ENCODE results near the gene ADAMTS19. TPM values are rescaled to one million over a fixed set of nuclear protein-coding genes. Genes with fewer than 3 reads are reported as not detected.

The ADAMTS19 gene
- total RNA-seq, 2 experiments from 2014 or later, result not detected

DNA sequence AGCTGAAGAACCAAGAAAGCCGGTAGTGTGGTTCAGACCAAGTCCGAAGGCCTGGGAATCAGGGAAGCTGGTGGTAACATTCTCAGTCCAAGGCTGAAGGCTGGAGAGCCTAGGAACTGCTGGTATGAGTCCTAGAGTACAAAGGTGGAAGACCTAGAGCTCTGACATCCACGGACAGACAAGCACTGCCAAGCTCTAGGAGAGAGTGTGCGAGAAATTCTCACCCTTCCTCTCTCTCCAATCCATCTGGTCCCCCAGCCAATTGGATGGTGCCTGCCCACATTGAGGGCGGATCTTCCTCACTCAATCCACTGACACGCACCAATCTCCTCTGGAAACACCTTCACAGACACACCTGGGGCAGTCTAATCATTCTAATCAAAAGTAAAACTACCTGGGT is 19.7 kb upstream of the ADAMTS19 start:
- Mint-ChIP-seq H3K9me3 (peaks cover 2% of the 10 kb centered on the region), H3K27me3 (no peaks in the 10 kb centered on the region), H3K4me3 (no peak overlapping the region), H3K4me1 (ENCODE audit: low read depth) (no peaks in the 10 kb centered on the region), H3K27ac (no peak overlapping the region), H3K36me3 (ENCODE audit: low read depth) (no peaks in the 10 kb centered on the region)
- DNase-seq (no peak), ATAC-seq (no peak)
- TF ChIP-seq, protein P1, sequence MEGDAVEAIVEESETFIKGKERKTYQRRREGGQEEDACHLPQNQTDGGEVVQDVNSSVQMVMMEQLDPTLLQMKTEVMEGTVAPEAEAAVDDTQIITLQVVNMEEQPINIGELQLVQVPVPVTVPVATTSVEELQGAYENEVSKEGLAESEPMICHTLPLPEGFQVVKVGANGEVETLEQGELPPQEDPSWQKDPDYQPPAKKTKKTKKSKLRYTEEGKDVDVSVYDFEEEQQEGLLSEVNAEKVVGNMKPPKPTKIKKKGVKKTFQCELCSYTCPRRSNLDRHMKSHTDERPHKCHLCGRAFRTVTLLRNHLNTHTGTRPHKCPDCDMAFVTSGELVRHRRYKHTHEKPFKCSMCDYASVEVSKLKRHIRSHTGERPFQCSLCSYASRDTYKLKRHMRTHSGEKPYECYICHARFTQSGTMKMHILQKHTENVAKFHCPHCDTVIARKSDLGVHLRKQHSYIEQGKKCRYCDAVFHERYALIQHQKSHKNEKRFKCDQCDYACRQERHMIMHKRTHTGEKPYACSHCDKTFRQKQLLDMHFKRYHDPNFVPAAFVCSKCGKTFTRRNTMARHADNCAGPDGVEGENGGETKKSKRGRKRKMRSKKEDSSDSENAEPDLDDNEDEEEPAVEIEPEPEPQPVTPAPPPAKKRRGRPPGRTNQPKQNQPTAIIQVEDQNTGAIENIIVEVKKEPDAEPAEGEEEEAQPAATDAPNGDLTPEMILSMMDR (IDR thresholded peaks at IDR 0.05), result no peak
- CTCF ChIA-PET, result no interaction called here
- POLR2A ChIA-PET, result interaction anchor here (0.8 kb wide), 1 partner anchor 82 kb away, joined by 3 read pairs; no protein-coding TSS in a partner anchor
- intact Hi-C loops (cut with micrococcal nuclease), result no loop called here

DNA sequence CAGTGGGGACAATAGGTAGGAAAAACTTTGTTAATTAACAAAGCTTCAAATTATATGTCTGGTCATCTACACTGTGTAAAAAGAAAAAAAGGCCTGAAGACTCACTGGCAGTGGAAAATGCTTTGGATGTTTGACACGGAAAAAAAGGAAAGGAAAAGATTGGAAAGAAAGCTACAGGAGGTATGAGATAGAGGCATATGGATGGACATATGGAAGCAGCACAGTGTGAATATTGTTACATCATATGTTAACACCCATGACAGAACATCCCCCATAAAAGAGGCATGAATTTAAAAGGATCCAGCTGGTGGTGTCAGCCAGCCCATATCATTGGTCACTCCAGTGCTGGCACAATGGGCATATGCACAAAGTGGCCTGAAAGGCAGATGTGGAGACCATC is 19.0 kb upstream of the ADAMTS19 start:
- H3K27ac Mint-ChIP-seq, result no peak overlapping the region
- no peaks in the 10 kb centered on the region for H3K4me1 Mint-ChIP-seq (ENCODE audit: low read depth)
- H3K27me3 Mint-ChIP-seq, result no peaks in the 10 kb centered on the region
- POLR2A ChIA-PET, result no interaction called here
- H3K4me3 Mint-ChIP-seq, result no peak overlapping the region
- H3K9me3 Mint-ChIP-seq, result peaks cover 2% of the 10 kb centered on the region
- CTCF ChIA-PET, result no interaction called here
- H3K36me3 Mint-ChIP-seq (ENCODE audit: low read depth), result no peaks in the 10 kb centered on the region
- intact Hi-C loops (cut with micrococcal nuclease), result no loop called here
- no peak for ATAC-seq
- DNase-seq, result no peak
- TF ChIP-seq, protein P1 (IDR thresholded peaks at IDR 0.05), result no peak

DNA sequence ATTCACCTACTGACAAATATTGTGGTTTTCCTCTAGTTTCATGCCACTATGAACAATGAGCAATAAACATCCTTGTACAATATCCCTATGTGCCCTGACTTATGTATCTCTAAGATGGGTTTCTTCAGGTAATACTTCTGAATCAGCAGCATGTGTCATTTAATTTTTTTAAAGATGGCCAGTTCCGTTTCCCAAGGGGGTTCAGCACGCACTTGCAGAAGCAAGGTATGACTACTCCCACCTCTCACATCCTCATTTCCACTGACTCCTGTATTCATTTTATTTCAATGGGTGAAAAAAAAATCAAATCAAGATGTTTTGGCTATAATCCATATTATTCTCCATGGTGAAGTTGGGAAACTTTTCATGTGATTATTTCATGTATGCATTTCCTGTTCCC is 14.7 kb upstream of the ADAMTS19 start:
- Mint-ChIP-seq H3K27ac (no peak overlapping the region), H3K27me3 (no peaks in the 10 kb centered on the region), H3K9me3 (no peaks in the 10 kb centered on the region), H3K4me1 (ENCODE audit: low read depth) (no peaks in the 10 kb centered on the region), H3K36me3 (ENCODE audit: low read depth) (no peaks in the 10 kb centered on the region), H3K4me3 (no peak overlapping the region)
- ATAC-seq (no peak), DNase-seq (no peak)
- intact Hi-C loops (cut with micrococcal nuclease), result no loop called here
- CTCF ChIA-PET, result no interaction called here
- POLR2A ChIA-PET, result no interaction called here
- TF ChIP-seq, protein P1 (IDR thresholded peaks at IDR 0.05), result no peak

DNA sequence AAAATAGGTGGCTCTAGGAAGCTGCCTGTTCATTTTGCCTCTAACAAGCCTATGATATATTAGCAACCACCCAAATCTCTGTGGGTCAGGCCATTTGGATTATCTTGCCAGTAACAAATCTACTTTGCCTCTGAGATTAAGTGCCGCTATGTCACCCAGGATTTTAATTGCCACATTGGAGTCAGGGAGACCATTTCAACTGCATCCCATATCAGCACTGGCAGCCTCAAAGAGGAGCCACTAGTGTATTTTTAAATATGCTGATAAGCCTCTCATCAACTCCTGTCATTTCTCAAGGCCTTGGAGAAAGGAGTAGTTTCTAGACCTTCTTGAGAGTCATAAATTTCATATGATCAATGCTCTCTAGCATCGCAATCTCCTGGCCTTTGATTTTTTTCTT is 12.1 kb upstream of the ADAMTS19 start:
- no peak for ATAC-seq
- Mint-ChIP-seq H3K4me1 (ENCODE audit: low read depth) (no peaks in the 10 kb centered on the region), H3K36me3 (ENCODE audit: low read depth) (no peaks in the 10 kb centered on the region), H3K27me3 (no peaks in the 10 kb centered on the region), H3K9me3 (no peaks in the 10 kb centered on the region), H3K4me3 (no peak overlapping the region), H3K27ac (no peak overlapping the region)
- DNase-seq, result no peak
- intact Hi-C loops (cut with micrococcal nuclease), result no loop called here
- TF ChIP-seq, protein P1 (IDR thresholded peaks at IDR 0.05), result no peak
- POLR2A ChIA-PET, result no interaction called here
- CTCF ChIA-PET, result no interaction called here

DNA sequence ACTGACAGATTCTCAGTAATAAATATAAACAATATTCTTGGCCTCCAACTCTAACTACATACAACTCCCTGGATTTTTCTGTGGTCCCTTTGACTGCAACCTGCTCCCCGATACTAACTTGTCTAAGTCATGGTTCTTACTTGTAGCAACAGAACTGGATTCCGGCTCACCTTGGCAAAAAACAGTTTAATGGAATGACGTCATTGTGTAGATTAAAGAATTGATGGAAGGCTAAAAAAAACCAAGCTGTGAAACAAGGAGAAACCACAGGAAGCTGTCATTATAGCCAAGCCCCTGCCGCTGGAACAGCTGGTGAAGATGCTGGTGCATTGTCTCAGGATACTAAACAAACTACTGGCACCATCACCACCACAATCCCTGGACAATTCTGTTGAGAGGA is 11.4 kb upstream of the ADAMTS19 start:
- POLR2A ChIA-PET, result no interaction called here
- intact Hi-C loops (cut with micrococcal nuclease), result no loop called here
- ATAC-seq (no peak), DNase-seq (no peak)
- no peaks in the 10 kb centered on the region for H3K27me3 Mint-ChIP-seq
- no peak overlapping the region for H3K27ac Mint-ChIP-seq
- H3K36me3 Mint-ChIP-seq (ENCODE audit: low read depth), result no peaks in the 10 kb centered on the region
- CTCF ChIA-PET, result no interaction called here
- no peaks in the 10 kb centered on the region for H3K4me1 Mint-ChIP-seq (ENCODE audit: low read depth)
- no peak overlapping the region for H3K4me3 Mint-ChIP-seq
- H3K9me3 Mint-ChIP-seq, result no peaks in the 10 kb centered on the region
- TF ChIP-seq, protein P1 (IDR thresholded peaks at IDR 0.05), result no peak

Data from activated CD8-positive, alpha-beta T cell treated with anti-CD3 and anti-CD28 coated beads for 36 hours (primary cell).